NCI-H2227 (cell line): ENCODE measurements around the gene RET.

Experiments
- DNase-seq: peaks from one replicate; lab custom pipeline; 2025; ENCODE audit not compliant: unreplicated experiment; lab: John Stamatoyannopoulos, UW

RET gene

GRCh38 chr10:43160046-43160920 lies 83.4 kb downstream of the RET start:
- no peak for DNase-seq

GRCh38 chr10:43160921-43161255 lies 84.0 kb downstream of the RET start:
- no peak for DNase-seq

DNA sequence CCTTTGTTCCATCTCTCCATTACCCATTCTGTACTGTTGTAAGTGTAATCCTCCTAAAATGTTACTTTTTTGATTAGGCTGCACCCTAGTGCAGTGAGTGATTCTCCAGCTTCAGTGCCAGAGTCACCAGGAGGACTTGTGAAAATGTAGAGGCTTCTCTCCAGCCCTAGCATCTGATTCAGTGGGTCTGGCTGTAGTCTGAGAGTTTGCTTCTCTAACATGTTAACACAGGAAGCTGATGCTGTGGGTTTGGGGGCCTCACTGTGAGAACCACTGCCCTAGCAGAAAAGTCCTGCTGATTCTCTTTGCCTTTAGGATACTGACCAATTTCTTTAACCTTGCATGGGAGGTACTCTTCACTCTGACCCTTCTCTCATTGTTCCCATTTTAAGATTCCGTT lies 85.7 kb downstream of the RET start:
- no peak for DNase-seq

DNA sequence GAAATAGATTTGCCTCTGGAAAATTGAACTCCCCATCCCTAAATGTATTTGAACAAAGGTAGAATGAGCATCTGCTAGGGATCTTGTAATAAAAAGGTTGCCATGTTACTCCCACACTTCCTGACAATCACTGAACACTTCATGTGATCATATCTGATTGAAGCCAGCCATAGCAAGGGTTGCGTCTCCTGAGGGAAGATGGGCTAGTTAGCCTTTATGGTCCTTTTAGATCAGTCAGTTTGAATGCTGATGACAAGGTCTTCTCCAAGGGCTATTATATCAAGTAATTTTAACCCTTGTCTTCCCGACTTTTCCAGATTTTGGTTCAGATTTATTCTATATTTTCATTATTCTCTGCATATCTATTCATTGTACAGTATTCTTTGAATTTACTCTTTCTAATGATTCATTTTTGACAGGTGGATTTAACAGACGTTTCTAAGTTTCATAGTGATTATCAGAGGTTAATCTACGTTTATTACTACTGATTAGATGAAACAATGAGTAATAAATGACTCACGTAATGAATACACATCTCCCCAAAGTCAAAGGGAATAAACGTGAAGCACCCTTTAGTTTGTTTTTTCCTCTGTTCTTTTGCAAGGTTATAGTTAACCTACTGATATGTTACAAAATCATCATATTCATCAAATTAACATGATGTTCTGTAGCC lies 89.5 kb downstream of the RET start:
- DNase-seq, result no peak

DNA sequence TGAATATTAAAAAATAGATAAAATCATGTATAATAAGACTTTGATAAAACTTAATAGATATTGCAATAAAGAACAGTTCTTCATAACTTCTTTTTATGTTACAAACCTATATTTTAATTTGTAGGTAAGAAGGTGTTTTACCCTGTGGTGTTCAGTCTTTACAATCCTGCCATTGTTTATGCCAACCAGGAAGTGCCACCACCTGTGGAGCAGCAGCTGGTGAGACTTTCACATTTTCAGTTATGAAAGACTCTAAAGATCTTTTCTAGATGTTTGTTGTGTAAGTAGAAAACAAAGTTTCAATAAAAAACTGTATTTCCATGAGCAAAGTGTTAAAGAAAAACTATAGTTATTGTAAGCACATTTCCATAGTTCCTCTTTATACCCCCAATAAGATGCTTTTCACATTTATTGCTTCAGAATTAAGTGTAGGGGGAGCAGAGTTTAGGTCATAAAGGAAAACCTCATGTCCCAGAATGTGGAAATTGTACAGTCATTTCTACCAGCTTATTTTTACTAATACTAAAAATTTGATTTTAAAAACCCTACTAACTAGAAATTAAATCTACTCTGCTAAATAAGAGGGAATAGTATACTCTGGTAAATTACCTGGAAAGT lies 90.1 kb downstream of the RET start:
- no peak for DNase-seq

- DNase-seq, result no peak
These were observed 90.6 kb downstream of the RET start for GRCh38 chr10:43167498-43167889.

DNA sequence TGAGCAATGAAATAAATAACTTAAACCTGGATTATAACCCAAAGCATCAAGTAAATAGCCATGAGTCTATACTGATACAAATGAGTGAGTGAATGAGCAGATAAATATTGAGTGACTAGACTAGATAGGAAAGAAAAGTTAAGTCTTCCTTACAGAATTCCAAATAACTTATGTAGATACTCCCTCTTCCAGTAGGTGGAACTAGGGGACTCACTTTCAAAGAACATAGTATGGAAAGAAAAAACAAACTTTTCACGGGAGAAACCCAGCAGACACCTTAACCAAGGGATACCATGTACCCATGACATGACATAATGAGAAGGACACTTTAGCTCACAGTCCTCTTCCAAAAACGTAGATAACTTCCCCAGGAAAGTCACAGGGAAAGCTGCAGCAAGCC lies 93.6 kb downstream of the RET start:
- no peak for DNase-seq

- DNase-seq, result no peak
These were observed 95.8 kb downstream of the RET start for GRCh38 chr10:43172645-43173044.

GRCh38 chr10:43173120-43173519 lies 96.3 kb downstream of the RET start:
- DNase-seq, result no peak

DNA sequence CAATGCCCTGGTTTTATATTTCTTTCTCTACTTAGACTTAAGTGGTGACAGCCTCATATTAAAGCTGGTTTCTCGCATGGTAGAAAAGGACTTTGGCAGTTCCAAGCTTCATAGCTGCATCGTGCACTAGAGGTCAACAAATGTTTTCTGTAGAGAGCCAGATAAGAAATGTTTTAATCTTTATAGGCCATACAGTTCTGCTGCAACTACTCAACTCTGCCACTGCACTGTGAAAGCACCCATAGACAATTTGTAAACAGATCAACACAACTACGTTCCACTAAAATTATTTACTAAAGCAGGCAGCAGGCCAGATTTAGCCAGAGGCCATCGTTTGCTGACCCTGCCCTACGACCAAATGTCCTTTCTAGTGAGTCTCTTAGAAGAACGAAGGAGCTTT lies 98.1 kb downstream of the RET start:
- no peak for DNase-seq

DNA sequence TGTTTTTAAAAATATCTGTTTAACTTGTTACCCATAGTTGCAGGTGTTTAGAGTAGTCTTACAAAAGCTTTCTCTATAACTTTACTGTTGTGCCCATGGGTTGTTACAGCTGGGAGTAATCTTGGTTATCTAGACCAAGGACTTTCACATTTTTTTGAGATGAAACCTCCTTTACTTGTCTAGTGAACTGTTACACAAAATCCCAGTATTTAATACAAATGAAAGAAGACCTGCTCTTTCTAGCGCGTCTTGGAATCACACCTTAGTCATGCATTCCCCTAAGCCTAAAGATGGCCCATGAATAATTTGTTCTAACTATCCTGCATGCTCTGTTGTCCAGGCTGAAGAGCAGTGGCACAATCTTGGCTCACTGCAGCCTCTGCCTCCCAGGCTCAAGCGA lies 99.4 kb downstream of the RET start:
- DNase-seq, result no peak

- DNase-seq, result no peak
These were observed 100.7 kb downstream of the RET start for GRCh38 chr10:43177595-43177994.
